Endothelial cell of umbilical vein (primary cell): ENCODE results near the gene KRTAP4-6. TPM values are rescaled to one million over a fixed set of nuclear protein-coding genes. Genes with fewer than 3 reads are reported as not detected.

Experiments used
- BruUV-seq: library from RNA; stranded (reverse); fragments of 400-500 nt; replicated peaks from 2 replicates; lab custom pipeline; 2021; lab: Mats Ljungman, UMichigan
- CTCF ChIA-PET: fragments of 300-600, 350-600 bp; sonication (Branson Sonifier 250); formaldehyde crosslinking; loops from one replicate; lab custom pipeline; 2021; ENCODE audit warnings: antibody characterized with exemption, inconsistent platforms; lab: Charles Lee
- POLR2A ChIA-PET: fragments of 300-600, 350-600 bp; sonication (Branson Sonifier 250); formaldehyde crosslinking; loops from one replicate; lab custom pipeline; 2021; ENCODE audit warnings: antibody characterized with exemption, inconsistent platforms; lab: Charles Lee
- DNase-seq: peaks from one replicate; pipeline ENCODE4 v3.0.0-alpha.2; 2011; ENCODE audit warnings: low read depth, low spot score
- FAIRE-seq: peaks from 2 replicates; lab custom pipeline; 2011; peaks lifted over from hg19 to GRCh38; lab: Jason Lieb, UNC
- H2AFZ ChIP-seq: 2 replicates; pipeline ENCODE4 v1.6.0; 2012; ENCODE audit warnings: low read depth, low read length, control low read depth, inconsistent platforms
- H3K27ac ChIP-seq: 2 replicates; pipeline ENCODE4 v1.5.1; 2011; ENCODE audit warnings: low read depth, mild to moderate bottlenecking, control low read depth, low read length, moderate library complexity; ENCODE audit not compliant: insufficient read depth
- H3K27me3 ChIP-seq, 2 experiments: 2 replicates each; pipeline versions ENCODE4 v1.6.0 to v1.6.1; 2011; ENCODE audit warnings: low read length in 2 of 2, mixed read lengths in 1 of 2; ENCODE audit not compliant: control insufficient read depth in 2 of 2, insufficient read depth in 2 of 2
- H3K36me3 ChIP-seq, 2 experiments: 2 replicates in 1 of 2; 3 replicates in 1 of 2; pipeline ENCODE4 v1.5.1; 2011; ENCODE audit warnings: low read length in 2 of 2, mild to moderate bottlenecking in 1 of 2, moderate library complexity in 1 of 2; ENCODE audit not compliant: control insufficient read depth in 2 of 2, insufficient read depth in 2 of 2; ENCODE audit errors: extremely low read depth in 1 of 2
- H3K4me1 ChIP-seq: 3 replicates; pipeline ENCODE4 v1.5.1; 2011; ENCODE audit warnings: mild to moderate bottlenecking, low read length; ENCODE audit not compliant: control insufficient read depth, insufficient read depth; ENCODE audit errors: extremely low read depth
- H3K4me2 ChIP-seq: 2 replicates; pipeline ENCODE4 v1.6.1; 2011; ENCODE audit warnings: low read length, control low read depth, mixed read lengths; ENCODE audit not compliant: insufficient read depth
- H3K4me3 ChIP-seq, 3 experiments: fragments of 200-600 bp in 1 of 3; sonication (generic), shearing (Covaris generic) in 1 of 3; replicated peaks in 1 of 3; 2 replicates each; pipeline ENCODE4 v1.5.1; 2011 to 2016; ENCODE audit warnings: control low read depth in 3 of 3, low read length in 3 of 3, mild to moderate bottlenecking in 2 of 3, inconsistent platforms in 1 of 3, low read depth in 1 of 3, moderate library complexity in 1 of 3; ENCODE audit not compliant: insufficient read depth in 1 of 3
- H3K79me2 ChIP-seq: 2 replicates; pipeline ENCODE4 v1.6.0; 2012; ENCODE audit warnings: low read length, inconsistent platforms; ENCODE audit not compliant: control insufficient read depth, insufficient read depth
- H3K9ac ChIP-seq: replicated peaks from 2 replicates; pipeline ENCODE3; 2011; ENCODE audit warnings: low read length, control low read depth; ENCODE audit not compliant: insufficient read depth; ENCODE audit errors: extremely low read depth
- H3K9me1 ChIP-seq: replicated peaks from 3 replicates; pipeline ENCODE4 v1.6.0; 2011; ENCODE audit warnings: mild to moderate bottlenecking, low read length; ENCODE audit not compliant: control insufficient read depth, insufficient read depth; ENCODE audit errors: extremely low read depth
- H3K9me3 ChIP-seq: replicated peaks from 2 replicates; pipeline ENCODE4 v1.5.1; 2012; ENCODE audit warnings: low read length, inconsistent platforms; ENCODE audit not compliant: control insufficient read depth, insufficient read depth
- H4K20me1 ChIP-seq: replicated peaks from 2 replicates; pipeline ENCODE3; 2011; ENCODE audit warnings: mild to moderate bottlenecking, low read length; ENCODE audit not compliant: control insufficient read depth, insufficient read depth; ENCODE audit errors: extremely low read depth
- CTCF ChIP-seq, 2 donors: IDR thresholded peaks; 1 replicate in 1 of 2; 2 replicates in 1 of 2; pipeline ENCODE4 v1.5.1; 2011; ENCODE audit warnings: low read length in 2 of 2, mild to moderate bottlenecking in 2 of 2, moderate library complexity in 2 of 2, control low read depth in 1 of 2, inconsistent platforms in 1 of 2, low read depth in 1 of 2; ENCODE audit not compliant: insufficient read depth in 1 of 2; ENCODE audit errors: extremely low read depth in 1 of 2
- EZH2 ChIP-seq: IDR thresholded peaks from 2 replicates; pipeline ENCODE4 v1.6.1; 2012; ENCODE audit warnings: borderline replicate concordance, low read depth, mild to moderate bottlenecking, moderate library complexity, low read length, inconsistent platforms; ENCODE audit not compliant: severe bottlenecking
- FOS ChIP-seq: IDR thresholded peaks from 2 replicates; pipeline ENCODE4 v1.6.1; 2011; ENCODE audit warnings: mild to moderate bottlenecking, low read length, moderate library complexity, borderline replicate concordance; ENCODE audit not compliant: insufficient read depth
- GATA2 ChIP-seq: IDR thresholded peaks from 2 replicates; pipeline ENCODE4 v1.7.0; 2011; ENCODE audit warnings: low read depth, mild to moderate bottlenecking, moderate library complexity, mixed read lengths, low read length; ENCODE audit not compliant: insufficient read length, insufficient read depth
- JUN ChIP-seq: IDR thresholded peaks from 2 replicates; pipeline ENCODE4 v1.6.1; 2011; ENCODE audit warnings: borderline replicate concordance, low read depth; ENCODE audit not compliant: insufficient read length, insufficient read depth
- MAX ChIP-seq: IDR thresholded peaks from 2 replicates; pipeline ENCODE4 v1.6.1; 2011; ENCODE audit not compliant: insufficient read depth, insufficient read length
- MYC ChIP-seq: IDR thresholded peaks from one replicate; pipeline ENCODE4 v1.6.1; 2011; ENCODE audit warnings: mild to moderate bottlenecking, low read depth, low read length
- POLR2A ChIP-seq: IDR thresholded peaks from 2 replicates; pipeline ENCODE4 v1.6.1; 2012; ENCODE audit warnings: low read depth, mild to moderate bottlenecking, control low read depth, low read length
- POLR2AphosphoS5 ChIP-seq: IDR thresholded peaks from 2 replicates; pipeline ENCODE4 v1.6.1; 2012; ENCODE audit warnings: low read depth, mild to moderate bottlenecking, control low read depth, low read length, moderate library complexity; ENCODE audit not compliant: insufficient read depth
- dilution Hi-C: fragments of 300-500 bp; cut with MboI; formaldehyde crosslinking; loops from one replicate; pipeline ENCODE4 v1.15.0; 2019; ENCODE audit warnings: low sequenced_read_pairs; ENCODE audit not compliant: extremely low pct_ligation_motif_present
- intact Hi-C: fragments of 100-400 bp; cut with micrococcal nuclease; formaldehyde crosslinking; loops from one replicate; pipeline ENCODE4 v1.10.0; 2022
- polyA plus RNA-seq, 4 experiments: library from polyadenylated mRNA; depleted of rRNA in 3 of 4; stranded (reverse) in 3 of 4; unstranded in 1 of 4; fragments of >200 nt; gene quantifications; 2 replicates each; pipeline versions ENCODE4 v1.2.1 to v1.2.3, GENCODE V29; 2011 to 2012; ENCODE audit warnings: missing spikeins in 1 of 4
- total RNA-seq: library from RNA; stranded (reverse); gene quantifications from 2 replicates; pipeline ENCODE4 v1.2.3, GENCODE V29; 2021

KRTAP4-6 gene
- total and polyA plus RNA-seq, 2 donors (not counting 3 experiments of a cell fraction or from before 2014, with no cell fraction given), result not detected

GRCh38 chr17:41127371-41127770, 13.0 kb downstream of the KRTAP4-6 start:
- Histone ChIP-seq H3K9me1 (no peaks in the 10 kb centered on the region), H3K27ac (no peak overlapping the region), H4K20me1 (no peaks in the 10 kb centered on the region), H3K79me2 (no peaks in the 10 kb centered on the region), H3K4me3 (no peak overlapping the region), H3K4me2 (no peak overlapping the region), H3K9me3 (no peaks in the 10 kb centered on the region), H2AFZ (no peak overlapping the region), H3K27me3 (peaks cover 0 to 3% of the 10 kb centered on the region in 2 experiments), H3K9ac (no peak overlapping the region), H3K4me1 (no peaks in the 10 kb centered on the region), H3K36me3 (no peaks in the 10 kb centered on the region)
- intact Hi-C loops (no loop called here), dilution Hi-C loops (no loop called here)
- BruUV-seq, result no TSS peak
- POLR2A ChIA-PET, result no interaction called here
- TF ChIP-seq EZH2, result no peak
- TF ChIP-seq POLR2AphosphoS5, result no peak
- TF ChIP-seq GATA2, result no peak
- no peak for TF ChIP-seq CTCF (IDR thresholded peaks at IDR 0.05; ENCODE audit: extremely low read depth in 1 of 2, insufficient read depth in 1 of 2, low read depth in 1 of 2, low read length in 2 of 2)
- no peak for TF ChIP-seq MYC
- TF ChIP-seq FOS, result no peak
- TF ChIP-seq POLR2A, result no peak
- no peak for TF ChIP-seq MAX
- no peak for TF ChIP-seq JUN
- DNase-seq, result no peak
- FAIRE-seq, result no peak
- CTCF ChIA-PET, result no interaction called here
